ENCODE measurements around the gene GAK.

The GAK gene

DNA sequence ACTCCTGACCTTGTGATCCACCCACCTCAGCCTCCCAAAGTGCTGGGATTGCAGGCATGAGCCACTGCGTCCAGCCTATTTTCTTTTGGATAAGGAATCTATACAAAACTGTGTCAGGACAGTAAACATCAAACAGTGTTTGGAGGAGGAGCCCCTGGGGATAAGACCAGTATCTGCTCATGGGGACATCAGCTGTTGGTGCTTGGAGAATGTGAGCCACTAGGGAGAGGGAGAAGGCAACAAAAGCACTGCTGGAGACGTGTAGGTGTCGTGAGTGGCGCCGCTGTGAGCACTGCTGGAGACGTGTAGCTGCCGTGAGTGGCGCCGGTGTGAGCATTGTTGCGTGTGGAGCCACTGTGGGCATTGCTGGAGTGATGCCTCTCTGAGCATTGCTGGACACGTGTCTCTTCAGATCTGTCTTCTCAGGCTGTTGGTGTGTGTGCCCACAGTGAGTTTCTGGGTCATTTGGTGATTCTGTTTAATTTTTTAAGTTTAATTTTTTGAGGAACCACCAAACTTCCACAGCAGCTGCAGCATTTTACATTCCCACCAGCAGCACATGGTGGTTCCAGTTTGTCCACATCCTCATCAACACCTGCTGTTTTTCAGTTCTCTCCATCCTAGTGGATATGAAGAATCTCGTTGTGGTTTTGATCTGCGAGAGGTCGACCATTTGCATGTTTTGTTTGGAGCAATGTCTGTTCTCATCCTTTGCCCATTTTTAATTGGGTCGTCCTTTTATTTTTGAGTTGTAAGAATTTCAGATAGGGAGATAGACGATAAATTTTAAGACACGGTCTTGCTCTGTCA lies 22.3 kb upstream of the GAK start:
- no peak for TF ChIP-seq TAF1 (IDR thresholded peaks at IDR 0.05; ENCODE audit: borderline replicate concordance, insufficient read depth, low read length)
- no peak for TF ChIP-seq POLR2AphosphoS5 (IDR thresholded peaks at IDR 0.05; ENCODE audit: low read depth, low read length)
- no peak for TF ChIP-seq FOXP2 (optimal IDR thresholded peaks at IDR 0.05; ENCODE audit: borderline replicate concordance, extremely low read depth, extremely low read length, insufficient read depth)
- TF ChIP-seq, protein P1, sequence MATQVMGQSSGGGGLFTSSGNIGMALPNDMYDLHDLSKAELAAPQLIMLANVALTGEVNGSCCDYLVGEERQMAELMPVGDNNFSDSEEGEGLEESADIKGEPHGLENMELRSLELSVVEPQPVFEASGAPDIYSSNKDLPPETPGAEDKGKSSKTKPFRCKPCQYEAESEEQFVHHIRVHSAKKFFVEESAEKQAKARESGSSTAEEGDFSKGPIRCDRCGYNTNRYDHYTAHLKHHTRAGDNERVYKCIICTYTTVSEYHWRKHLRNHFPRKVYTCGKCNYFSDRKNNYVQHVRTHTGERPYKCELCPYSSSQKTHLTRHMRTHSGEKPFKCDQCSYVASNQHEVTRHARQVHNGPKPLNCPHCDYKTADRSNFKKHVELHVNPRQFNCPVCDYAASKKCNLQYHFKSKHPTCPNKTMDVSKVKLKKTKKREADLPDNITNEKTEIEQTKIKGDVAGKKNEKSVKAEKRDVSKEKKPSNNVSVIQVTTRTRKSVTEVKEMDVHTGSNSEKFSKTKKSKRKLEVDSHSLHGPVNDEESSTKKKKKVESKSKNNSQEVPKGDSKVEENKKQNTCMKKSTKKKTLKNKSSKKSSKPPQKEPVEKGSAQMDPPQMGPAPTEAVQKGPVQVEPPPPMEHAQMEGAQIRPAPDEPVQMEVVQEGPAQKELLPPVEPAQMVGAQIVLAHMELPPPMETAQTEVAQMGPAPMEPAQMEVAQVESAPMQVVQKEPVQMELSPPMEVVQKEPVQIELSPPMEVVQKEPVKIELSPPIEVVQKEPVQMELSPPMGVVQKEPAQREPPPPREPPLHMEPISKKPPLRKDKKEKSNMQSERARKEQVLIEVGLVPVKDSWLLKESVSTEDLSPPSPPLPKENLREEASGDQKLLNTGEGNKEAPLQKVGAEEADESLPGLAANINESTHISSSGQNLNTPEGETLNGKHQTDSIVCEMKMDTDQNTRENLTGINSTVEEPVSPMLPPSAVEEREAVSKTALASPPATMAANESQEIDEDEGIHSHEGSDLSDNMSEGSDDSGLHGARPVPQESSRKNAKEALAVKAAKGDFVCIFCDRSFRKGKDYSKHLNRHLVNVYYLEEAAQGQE (IDR thresholded peaks at IDR 0.05; ENCODE audit: insufficient read depth in 1 of 2, low read depth in 2 of 2, low read length in 2 of 2) = no peak
- no peak for TF ChIP-seq SIN3A (IDR thresholded peaks at IDR 0.05; ENCODE audit: borderline replicate concordance, insufficient read depth, low read length)

DNA sequence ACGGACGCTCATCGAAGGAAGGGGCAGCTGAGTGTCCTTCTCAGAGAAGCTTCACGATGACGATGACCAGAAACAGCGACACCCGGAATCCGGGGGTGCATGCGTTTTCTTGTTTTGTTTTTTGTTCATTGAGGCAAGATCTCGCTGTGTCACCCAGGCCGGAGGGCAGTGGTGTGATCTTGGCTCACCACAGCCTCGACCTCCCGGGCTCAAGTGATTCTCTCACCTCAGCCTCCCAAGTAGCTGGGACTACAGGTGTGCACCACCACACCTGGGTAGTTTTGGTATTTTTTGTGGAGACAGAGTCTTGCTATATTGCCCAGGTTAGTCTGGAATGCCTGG lies 21.4 kb upstream of the GAK start:
- TF ChIP-seq POLR2AphosphoS5 (IDR thresholded peaks at IDR 0.05; ENCODE audit: low read depth, low read length) = no peak
- TF ChIP-seq, protein P1 (IDR thresholded peaks at IDR 0.05; ENCODE audit: insufficient read depth in 1 of 2, low read depth in 2 of 2, low read length in 2 of 2) = no peak
- TF ChIP-seq SIN3A (IDR thresholded peaks at IDR 0.05; ENCODE audit: borderline replicate concordance, insufficient read depth, low read length) = no peak
- TF ChIP-seq TAF1 (IDR thresholded peaks at IDR 0.05; ENCODE audit: borderline replicate concordance, insufficient read depth, low read length) = no peak
- no peak for TF ChIP-seq FOXP2 (optimal IDR thresholded peaks at IDR 0.05; ENCODE audit: borderline replicate concordance, extremely low read depth, extremely low read length, insufficient read depth)

DNA sequence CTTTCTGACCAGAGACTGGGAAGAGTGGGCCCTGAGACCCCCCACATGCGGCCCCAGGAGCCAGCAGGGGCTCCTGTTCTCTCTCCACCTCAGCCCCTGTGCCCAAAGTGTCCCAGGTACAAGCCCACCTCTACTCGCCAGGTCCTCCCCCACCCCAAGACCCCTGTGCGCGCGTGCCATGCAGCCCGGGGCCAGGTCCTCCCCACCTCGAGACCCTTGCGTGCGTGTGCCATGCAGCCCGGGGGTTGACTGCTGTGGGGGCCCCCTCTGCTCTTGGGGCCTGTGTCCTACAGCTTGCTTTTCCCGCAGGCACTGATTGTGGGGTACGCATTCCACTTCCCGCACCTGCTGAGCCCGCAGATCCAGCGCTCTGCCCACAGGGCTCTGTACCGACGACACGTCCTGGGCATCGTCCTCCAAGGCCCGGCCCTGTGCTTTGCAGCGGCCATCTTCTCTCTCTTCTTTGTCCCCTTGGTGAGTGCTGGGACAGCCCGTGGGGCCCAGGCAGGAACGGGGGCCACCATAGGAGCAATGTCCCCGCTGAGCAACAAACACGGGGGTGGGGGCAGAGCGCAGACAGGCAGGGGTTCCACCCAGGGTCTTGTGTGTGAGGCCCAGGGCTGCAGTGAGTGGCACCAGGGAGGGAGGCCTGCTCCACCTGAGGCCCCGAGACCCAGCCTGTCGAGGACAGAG lies 20.9 kb upstream of the GAK start:
- TF ChIP-seq, protein P1 (IDR thresholded peaks at IDR 0.05; ENCODE audit: insufficient read depth in 1 of 2, low read depth in 2 of 2, low read length in 2 of 2) = no peak
- TF ChIP-seq SIN3A (IDR thresholded peaks at IDR 0.05; ENCODE audit: borderline replicate concordance, insufficient read depth, low read length) = no peak
- TF ChIP-seq POLR2AphosphoS5 (IDR thresholded peaks at IDR 0.05; ENCODE audit: low read depth, low read length) = no peak

DNA sequence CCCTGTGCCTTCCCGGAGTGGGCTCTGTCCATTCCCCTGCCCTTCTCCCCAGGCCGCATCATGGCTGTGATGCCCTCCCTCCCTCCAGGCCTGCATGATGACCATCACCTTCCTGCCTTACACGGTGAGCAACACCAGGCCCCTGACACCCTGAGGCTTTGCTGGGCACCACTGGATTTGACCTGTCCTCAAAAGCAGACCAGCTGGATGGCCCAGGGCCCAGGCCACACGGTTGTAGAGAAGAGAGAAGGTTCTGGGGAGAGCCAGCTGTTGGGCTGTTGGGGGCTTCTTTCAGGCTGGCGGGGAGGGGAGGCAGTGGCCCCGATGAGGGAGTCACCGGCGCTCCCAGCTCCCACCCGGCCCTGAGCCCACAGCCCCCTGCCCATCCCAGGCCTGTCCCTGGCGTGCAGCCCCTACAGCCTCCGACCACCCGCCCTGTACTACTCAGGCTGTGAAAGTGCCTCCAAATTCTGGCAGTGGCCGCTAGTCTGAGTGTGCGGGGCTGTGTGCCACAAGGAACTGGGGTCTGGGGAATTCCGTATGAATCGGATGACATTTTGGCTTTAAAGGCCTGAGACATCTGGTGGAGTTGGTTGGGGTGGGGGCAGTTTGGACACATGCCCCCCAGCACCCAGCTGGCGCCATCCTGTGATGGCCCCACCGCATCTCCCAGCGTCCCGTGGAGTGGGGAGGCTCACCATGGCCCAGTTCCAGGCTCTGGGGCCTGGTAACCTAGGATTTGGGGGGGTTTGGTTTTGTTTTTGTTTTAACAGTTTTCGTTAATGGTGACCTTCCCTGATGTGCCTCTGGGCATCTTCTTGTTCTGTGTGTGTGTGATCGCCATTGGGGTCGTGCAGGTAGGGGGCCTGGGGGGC lies 19.7 kb upstream of the GAK start:
- TF ChIP-seq TAF1 (IDR thresholded peaks at IDR 0.05; ENCODE audit: borderline replicate concordance, insufficient read depth, low read length) (no peak), POLR2AphosphoS5 (IDR thresholded peaks at IDR 0.05; ENCODE audit: low read depth, low read length) (no peak)

DNA sequence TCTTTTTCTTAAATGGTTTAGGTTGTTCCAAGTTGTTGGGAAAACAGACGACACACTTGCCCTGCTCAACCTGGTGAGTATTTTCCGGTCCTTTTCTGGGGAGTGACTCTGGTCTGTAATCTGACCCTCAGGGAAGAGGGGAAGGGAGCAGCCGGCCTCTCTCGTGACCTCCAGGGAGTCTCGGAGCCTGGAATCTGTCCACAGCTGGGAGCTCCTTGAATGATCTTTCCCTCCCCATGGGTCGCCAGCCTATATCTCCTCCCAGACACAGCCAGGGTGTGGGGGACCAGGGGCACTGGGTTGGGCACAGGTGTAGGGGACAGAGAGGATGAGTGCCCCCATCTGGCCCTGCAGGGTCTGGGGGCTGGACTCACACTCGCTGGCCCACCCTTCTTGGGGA lies 19.1 kb upstream of the GAK start:
- TF ChIP-seq SIN3A (IDR thresholded peaks at IDR 0.05; ENCODE audit: borderline replicate concordance, insufficient read depth, low read length) = no peak
